ENCODE data around the gene STXBP2. TPM values are rescaled to one million over a fixed set of nuclear protein-coding genes. Genes with fewer than 3 reads are reported as not detected.

STXBP2 gene
- total RNA-seq, 4 donors from 2014 or later = 29.7 to 46.1 (median 37.7) TPM

DNA sequence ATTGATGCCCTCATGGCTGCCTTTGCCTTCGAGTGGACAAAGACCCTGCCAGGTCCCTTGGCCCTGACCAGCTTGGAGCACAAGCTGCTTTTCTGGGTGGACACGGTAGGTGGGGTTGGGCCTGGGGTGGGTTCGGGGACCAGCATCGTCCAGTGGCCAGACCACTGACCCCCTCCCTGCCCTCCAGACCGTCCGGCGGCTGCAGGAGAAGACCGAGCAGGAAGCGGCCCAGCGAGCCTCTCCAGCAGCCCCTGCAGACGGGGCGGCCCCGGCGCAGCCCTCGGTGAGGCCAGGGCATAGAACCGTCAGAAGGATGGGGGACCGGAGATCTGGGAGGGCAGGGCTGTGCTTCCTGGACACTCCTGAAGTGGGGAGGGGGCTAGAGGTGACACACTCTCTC is 30.6 kb upstream of the STXBP2 start:
- no peak for DNase-seq (ENCODE audit: low spot score)
- ATAC-seq (ENCODE audit: low FRiP score) = no peak
- TF ChIP-seq, protein P1, sequence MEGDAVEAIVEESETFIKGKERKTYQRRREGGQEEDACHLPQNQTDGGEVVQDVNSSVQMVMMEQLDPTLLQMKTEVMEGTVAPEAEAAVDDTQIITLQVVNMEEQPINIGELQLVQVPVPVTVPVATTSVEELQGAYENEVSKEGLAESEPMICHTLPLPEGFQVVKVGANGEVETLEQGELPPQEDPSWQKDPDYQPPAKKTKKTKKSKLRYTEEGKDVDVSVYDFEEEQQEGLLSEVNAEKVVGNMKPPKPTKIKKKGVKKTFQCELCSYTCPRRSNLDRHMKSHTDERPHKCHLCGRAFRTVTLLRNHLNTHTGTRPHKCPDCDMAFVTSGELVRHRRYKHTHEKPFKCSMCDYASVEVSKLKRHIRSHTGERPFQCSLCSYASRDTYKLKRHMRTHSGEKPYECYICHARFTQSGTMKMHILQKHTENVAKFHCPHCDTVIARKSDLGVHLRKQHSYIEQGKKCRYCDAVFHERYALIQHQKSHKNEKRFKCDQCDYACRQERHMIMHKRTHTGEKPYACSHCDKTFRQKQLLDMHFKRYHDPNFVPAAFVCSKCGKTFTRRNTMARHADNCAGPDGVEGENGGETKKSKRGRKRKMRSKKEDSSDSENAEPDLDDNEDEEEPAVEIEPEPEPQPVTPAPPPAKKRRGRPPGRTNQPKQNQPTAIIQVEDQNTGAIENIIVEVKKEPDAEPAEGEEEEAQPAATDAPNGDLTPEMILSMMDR (IDR thresholded peaks at IDR 0.05) = no peak

DNA sequence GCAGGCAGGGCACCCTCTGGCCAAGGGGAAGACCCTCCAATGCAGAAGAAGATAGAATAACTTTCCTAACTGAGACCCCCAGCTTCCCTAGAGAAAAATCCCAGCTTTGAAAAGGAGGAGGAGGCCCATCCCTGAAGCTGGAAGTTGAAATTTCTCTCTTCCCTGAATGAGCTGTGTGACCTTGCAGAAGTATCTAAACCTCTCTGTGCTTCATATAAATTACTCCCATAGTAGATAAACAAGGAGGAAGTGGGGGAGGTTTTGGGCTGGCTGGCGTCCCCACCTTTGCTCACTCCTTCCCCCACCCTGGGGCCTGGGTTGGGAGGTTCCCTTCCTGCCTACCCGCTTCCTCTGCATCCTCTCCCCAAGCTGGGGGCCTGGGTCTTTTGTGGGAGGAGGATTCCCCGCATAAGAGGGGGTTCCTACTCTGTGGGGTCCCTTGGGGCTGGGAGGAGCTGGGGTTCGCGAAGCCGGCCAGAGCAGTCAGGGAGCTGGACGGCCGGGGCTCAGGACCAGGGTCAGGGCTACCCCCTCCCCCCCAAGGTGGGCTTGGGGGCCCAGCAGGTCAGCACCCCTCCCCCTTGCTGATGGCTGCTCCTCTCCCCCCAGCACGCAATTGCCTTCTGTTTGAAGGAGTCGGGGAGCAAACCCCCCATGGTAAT is 29.6 kb upstream of the STXBP2 start:
- TF ChIP-seq, protein P1 (IDR thresholded peaks at IDR 0.05) = no peak
- no peak for DNase-seq (ENCODE audit: low spot score)
- no peak for ATAC-seq (ENCODE audit: low FRiP score)

DNA sequence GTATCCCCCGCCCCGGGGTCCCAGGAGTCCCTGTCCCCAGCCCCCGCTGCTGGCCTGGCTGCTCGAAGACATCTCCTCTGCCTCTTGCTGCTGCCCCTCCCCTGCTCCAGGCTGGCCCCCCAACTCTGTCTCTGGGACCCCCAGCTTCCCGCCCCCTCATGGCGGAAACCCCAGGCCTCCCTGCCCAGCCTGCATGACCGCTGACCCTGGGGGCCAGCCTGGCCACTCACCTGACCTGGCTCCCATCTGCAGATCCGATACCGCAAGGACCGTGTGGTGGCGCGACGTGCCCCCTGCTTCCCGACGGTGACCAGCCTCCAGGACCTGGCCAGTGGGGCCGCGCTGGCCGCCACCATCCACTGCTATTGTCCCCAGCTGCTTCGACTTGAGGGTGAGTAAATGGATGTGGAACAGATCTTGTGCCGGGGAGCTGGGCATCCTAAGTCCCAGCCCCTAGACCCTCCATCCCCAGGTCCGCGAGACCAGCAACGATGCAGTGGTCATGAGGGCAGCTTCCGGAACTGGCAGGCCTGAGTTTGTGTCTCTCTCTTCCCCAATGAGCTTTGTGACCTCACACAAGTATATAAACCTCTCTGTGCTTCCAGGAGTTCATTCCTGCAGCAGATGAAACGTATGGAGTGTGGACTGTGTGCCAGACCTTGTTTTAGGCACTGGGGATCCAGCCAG is 28.9 kb upstream of the STXBP2 start:
- no peak for DNase-seq (ENCODE audit: low spot score)
- no peak for ATAC-seq (ENCODE audit: low FRiP score)
- TF ChIP-seq, protein P1 (IDR thresholded peaks at IDR 0.05) = no peak

DNA sequence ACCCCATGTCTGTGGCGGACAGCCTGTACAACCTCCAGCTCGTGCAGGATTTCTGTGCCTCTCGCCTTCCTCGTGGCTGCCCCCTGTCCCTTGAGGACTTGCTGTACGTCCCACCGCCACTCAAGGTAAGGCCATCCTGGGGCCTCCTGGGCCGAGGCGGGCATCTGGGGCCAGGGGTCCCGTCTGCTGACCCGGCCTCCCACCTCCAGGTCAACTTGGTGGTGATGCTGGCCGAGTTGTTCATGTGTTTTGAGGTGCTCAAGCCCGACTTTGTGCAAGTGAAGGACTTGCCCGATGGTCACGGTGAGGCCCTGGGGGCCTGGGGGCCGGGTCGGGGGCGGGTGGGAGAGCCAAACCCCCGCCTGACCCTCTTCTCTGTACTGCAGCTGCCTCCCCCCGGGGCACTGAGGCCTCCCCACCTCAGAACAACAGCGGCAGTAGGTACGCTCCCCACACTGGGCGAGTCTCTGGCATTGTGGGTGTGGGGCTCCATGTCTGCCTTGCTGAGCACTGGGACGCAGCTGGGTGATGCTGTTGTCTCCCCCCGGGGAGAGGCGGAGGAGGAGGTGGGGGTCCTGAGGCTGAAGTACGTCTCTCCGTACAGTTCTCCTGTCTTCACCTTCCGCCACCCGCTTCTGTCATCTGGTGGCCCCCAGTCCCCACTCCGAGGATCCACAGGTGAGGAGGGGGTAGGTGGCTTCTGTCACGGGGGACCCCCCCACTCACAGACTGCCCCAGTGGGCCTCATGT is 26.2 kb upstream of the STXBP2 start:
- TF ChIP-seq, protein P1 (IDR thresholded peaks at IDR 0.05) = no peak
- ATAC-seq (ENCODE audit: low FRiP score) (no peak), DNase-seq (ENCODE audit: low spot score) (no peak)

DNA sequence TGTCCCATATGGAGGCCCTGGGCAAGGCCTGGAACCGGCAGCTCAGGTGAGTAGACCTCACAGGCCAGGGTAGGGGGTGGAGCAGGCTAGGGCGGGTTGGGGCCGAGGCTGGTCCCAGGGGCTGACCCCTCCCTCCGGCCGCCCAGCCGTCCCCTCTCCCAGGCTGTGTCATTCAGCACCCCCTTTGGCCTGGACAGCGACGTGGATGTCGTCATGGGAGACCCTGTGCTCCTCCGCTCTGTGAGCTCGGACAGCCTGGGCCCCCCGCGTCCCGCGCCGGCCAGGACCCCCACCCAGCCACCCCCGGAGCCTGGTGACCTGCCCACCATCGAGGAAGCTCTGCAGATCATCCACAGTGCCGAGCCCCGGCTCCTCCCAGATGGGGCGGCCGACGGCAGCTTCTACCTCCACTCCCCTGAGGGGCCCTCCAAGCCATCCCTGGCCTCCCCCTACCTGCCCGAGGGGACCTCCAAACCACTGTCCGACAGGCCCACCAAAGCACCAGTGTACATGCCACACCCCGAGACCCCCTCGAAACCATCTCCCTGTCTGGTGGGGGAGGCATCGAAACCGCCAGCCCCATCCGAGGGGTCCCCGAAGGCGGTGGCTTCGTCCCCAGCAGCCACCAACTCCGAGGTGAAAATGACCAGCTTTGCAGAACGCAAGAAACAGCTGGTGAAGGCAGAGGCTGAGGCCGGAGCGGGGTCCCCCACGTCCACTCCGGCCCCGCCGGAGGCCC is 25.2 kb upstream of the STXBP2 start:
- no peak for ATAC-seq (ENCODE audit: low FRiP score)
- no peak for DNase-seq (ENCODE audit: low spot score)

More for the DNA sequence above, 25.2 kb upstream of the STXBP2 start:
- TF ChIP-seq, protein P1 (IDR thresholded peaks at IDR 0.05) = no peak

All from omental fat pad (tissue), 4 donors.